CD14-positive monocyte (primary cell): ENCODE measurements around the gene TRIP6. TPM values are rescaled to one million over a fixed set of nuclear protein-coding genes. Genes with fewer than 3 reads are reported as not detected.
A peak's percentile ranks its signal among the peaks of the same experiment; 100 is the strongest.

Experiments used
- DNase-seq, 3 donors: peaks; one replicate each; pipeline ENCODE4 v3.0.0-alpha.2; 2011 to 2022
- H2AFZ ChIP-seq: 2 replicates; pipeline ENCODE4 v1.6.0; 2012; ENCODE audit warnings: mild to moderate bottlenecking, low read depth, low read length, inconsistent platforms; ENCODE audit not compliant: insufficient read depth, poor library complexity, severe bottlenecking
- H3K27ac ChIP-seq, 2 donors: 1 replicate in 1 of 2; 2 replicates in 1 of 2; pipeline ENCODE4 v1.5.1; 2012 to 2013; ENCODE audit warnings: low read length in 2 of 2, control low read depth in 1 of 2, inconsistent platforms in 1 of 2, low read depth in 1 of 2, mild to moderate bottlenecking in 1 of 2
- H3K27me3 ChIP-seq, 2 donors: one replicate each; pipeline versions ENCODE4 v1.6.0 to v1.6.1; 2011 to 2013; ENCODE audit warnings: low read length in 2 of 2; ENCODE audit not compliant: control insufficient read depth in 2 of 2, insufficient read depth in 2 of 2
- H3K36me3 ChIP-seq, 2 donors: replicated peaks in 1 of 2; 1 replicate in 1 of 2; 2 replicates in 1 of 2; pipeline versions ENCODE4 v1.5.1 to v1.6.1; 2012 to 2013; ENCODE audit warnings: low read length in 2 of 2, control low read depth in 1 of 2, inconsistent platforms in 1 of 2, mild to moderate bottlenecking in 1 of 2; ENCODE audit not compliant: insufficient read depth in 2 of 2, control insufficient read depth in 1 of 2
- H3K4me1 ChIP-seq, 2 donors: 1 replicate in 1 of 2; 2 replicates in 1 of 2; pipeline versions ENCODE4 v1.5.1 to v1.6.1; 2012 to 2013; ENCODE audit warnings: low read length in 2 of 2, control low read depth in 1 of 2, inconsistent platforms in 1 of 2, mild to moderate bottlenecking in 1 of 2, moderate library complexity in 1 of 2; ENCODE audit not compliant: insufficient read depth in 2 of 2, control insufficient read depth in 1 of 2
- H3K4me2 ChIP-seq: replicated peaks from 2 replicates; pipeline ENCODE3; 2012; ENCODE audit warnings: low read length, moderate library complexity, mild to moderate bottlenecking; ENCODE audit not compliant: poor library complexity, severe bottlenecking; ENCODE audit errors: extremely low read depth
- H3K4me3 ChIP-seq, 3 experiments: fragments of 200-600 bp in 1 of 3; sonication (generic) in 1 of 3; replicated peaks in 1 of 3; 1 replicate in 2 of 3; 2 replicates in 1 of 3; pipeline ENCODE4 v1.5.1; 2011 to 2013; ENCODE audit warnings: low read length in 3 of 3, mild to moderate bottlenecking in 3 of 3, control low read depth in 2 of 3, low read depth in 2 of 3, inconsistent platforms in 1 of 3, moderate library complexity in 1 of 3
- H3K79me2 ChIP-seq: 2 replicates; pipeline ENCODE4 v1.6.0; 2012; ENCODE audit warnings: mild to moderate bottlenecking, control low read depth, inconsistent platforms, low read length, moderate library complexity; ENCODE audit not compliant: insufficient read depth
- H3K9ac ChIP-seq: 2 replicates; pipeline ENCODE4 v1.6.0; 2017; ENCODE audit warnings: low read length, mild to moderate bottlenecking; ENCODE audit not compliant: insufficient read depth, poor library complexity, severe bottlenecking
- H3K9me3 ChIP-seq, 2 donors: replicated peaks in 1 of 2; 1 replicate in 1 of 2; 2 replicates in 1 of 2; pipeline versions ENCODE4 v1.5.1 to v1.6.1; 2012 to 2013; ENCODE audit warnings: low read length in 2 of 2, control low read depth in 1 of 2; ENCODE audit not compliant: control insufficient read depth in 1 of 2, insufficient read depth in 1 of 2
- H4K20me1 ChIP-seq: 2 replicates; pipeline ENCODE4 v1.6.0; 2012; ENCODE audit warnings: mild to moderate bottlenecking, low read length, control low read depth, moderate library complexity; ENCODE audit not compliant: insufficient read depth
- H3K27ac Mint-ChIP-seq, 7 donors: one replicate each; pipeline ENCODE4 v1.8.0; 2020; ENCODE audit warnings: mild to moderate bottlenecking in 7 of 7, mixed read lengths in 7 of 7, moderate library complexity in 6 of 7, inconsistent platforms in 2 of 7
- H3K27me3 Mint-ChIP-seq, 3 donors: one replicate each; pipeline ENCODE4 v1.8.0; 2021 to 2022; ENCODE audit warnings: low read depth in 3 of 3, mild to moderate bottlenecking in 3 of 3, mixed read lengths in 3 of 3, moderate library complexity in 3 of 3, inconsistent platforms in 1 of 3
- H3K36me3 Mint-ChIP-seq, 2 donors: one replicate each; pipeline ENCODE4 v1.8.0; 2020; ENCODE audit warnings: mixed read lengths in 2 of 2, inconsistent platforms in 1 of 2, mild to moderate bottlenecking in 1 of 2
- H3K4me1 Mint-ChIP-seq: one replicate; pipeline ENCODE4 v1.8.0; 2020; ENCODE audit warnings: mild to moderate bottlenecking, mixed read lengths
- H3K4me3 Mint-ChIP-seq, 2 donors: one replicate each; pipeline ENCODE4 v1.8.0; 2020; ENCODE audit warnings: mild to moderate bottlenecking in 2 of 2, mixed read lengths in 2 of 2, moderate library complexity in 1 of 2
- H3K9me3 Mint-ChIP-seq, 7 donors: one replicate each; pipeline ENCODE4 v1.8.0; 2020 to 2022; ENCODE audit warnings: mixed read lengths in 7 of 7, mild to moderate bottlenecking in 6 of 7, moderate library complexity in 6 of 7, inconsistent platforms in 2 of 7
- CTCF ChIP-seq: fragments of 200-600 bp; IDR thresholded peaks from one replicate; pipeline ENCODE4 v1.8.0; 2022; ENCODE audit warnings: antibody characterized with exemption, mild to moderate bottlenecking
- WGBS: methylation state at CpG from one replicate; pipeline ENCODE4 v1.1.5; 2013; ENCODE audit warnings: missing lambda C conversion rate; ENCODE audit not compliant: insufficient coverage; 5-methylcytosine and 5-hydroxymethylcytosine counted together
- intact Hi-C, 2 donors: fragments of 100-400 bp; cut with micrococcal nuclease; formaldehyde crosslinking; loops; one replicate each; pipeline versions ENCODE4 v1.15.0 to v1.15.1; 2023
- polyA plus RNA-seq, 3 donors: library from polyadenylated mRNA; depleted of rRNA in 1 of 3; unstranded in 2 of 3; stranded (reverse) in 1 of 3; fragments of 300-500 nt in 2 of 3; fragments of >200 nt in 1 of 3; fragmentation: Illumina TruSeq in 2 of 3; gene quantifications; 1 replicate in 2 of 3; 2 replicates in 1 of 3; pipeline ENCODE4 v1.2.3, GENCODE V29; 2012 to 2021

Gene TRIP6
- polyA plus RNA-seq, 3 donors = 1.9 to 5.9 (median 5.8) TPM

GRCh38 chr7:100893910-100894721, 26.9 kb downstream of the TRIP6 start:
- H3K36me3 ChIP-seq = no peaks in the 10 kb centered on the region
- no peak overlapping the region for H3K4me3 ChIP-seq
- no peak overlapping the region for H3K4me2 ChIP-seq
- H2AFZ ChIP-seq = no peak overlapping the region
- Mint-ChIP-seq H3K4me1 (peaks cover 25% of the 10 kb centered on the region), H3K9me3 (peaks cover 0 to 21% (median 15%) of the 10 kb centered on the region in 7 donors), H3K36me3 (peaks cover 9 to 15% of the 10 kb centered on the region in 2 donors), H3K27me3 (peaks cover 60 to 86% (median 74%) of the 10 kb centered on the region in 3 donors), H3K27ac (no peak overlapping the region), H3K4me3 (peak overlapping the region in 1 of 2 donors; percentile 70)
- no peak for TF ChIP-seq CTCF
- intact Hi-C loops = no loop called here
- WGBS = 51% methylated on average over 27 of the region's 40 CpGs
- peaks cover 2% of the 10 kb centered on the region for H3K79me2 ChIP-seq
- no peak overlapping the region for H3K27ac ChIP-seq
- peaks cover 31 to 40% of the 10 kb centered on the region in 2 donors for H3K4me1 ChIP-seq
- H3K9me3 ChIP-seq = peaks cover 0 to 13% of the 10 kb centered on the region in 2 donors
- no peak overlapping the region for H3K9ac ChIP-seq
- no peak for DNase-seq
- no peaks in the 10 kb centered on the region for H4K20me1 ChIP-seq
- H3K27me3 ChIP-seq = peaks cover 28 to 81% of the 10 kb centered on the region in 2 donors

- Histone ChIP-seq H3K9me3 (peaks cover 0 to 13% of the 10 kb centered on the region in 2 donors), H4K20me1 (no peaks in the 10 kb centered on the region), H3K27ac (no peak overlapping the region), H3K79me2 (no peaks in the 10 kb centered on the region), H3K4me2 (peak overlapping the region; percentile 55), H2AFZ (peak overlapping the region; percentile 36), H3K36me3 (no peaks in the 10 kb centered on the region), H3K27me3 (peaks cover 28 to 81% of the 10 kb centered on the region in 2 donors), H3K4me3 (peak overlapping the region in 1 of 3 experiments; percentile 49), H3K4me1 (peaks cover 27 to 33% of the 10 kb centered on the region in 2 donors), H3K9ac (no peak overlapping the region)
- under 1% methylated on average over 68 of the region's 83 CpGs for WGBS
- H3K4me1 Mint-ChIP-seq = peaks cover 24% of the 10 kb centered on the region
- H3K27ac Mint-ChIP-seq = peak overlapping the region in 1 of 7 donors; percentile 76
- peak overlapping the region; percentile 16 to 63 for H3K4me3 Mint-ChIP-seq
- intact Hi-C loops = no loop called here
- H3K27me3 Mint-ChIP-seq = peaks cover 68 to 93% (median 77%) of the 10 kb centered on the region in 3 donors
- peaks cover 0 to 21% (median 15%) of the 10 kb centered on the region in 7 donors for H3K9me3 Mint-ChIP-seq
- DNase-seq = peak in 1 of 3 donors; percentile 62
- TF ChIP-seq CTCF = peak; percentile 95
- peaks cover 9 to 15% of the 10 kb centered on the region in 2 donors for H3K36me3 Mint-ChIP-seq
These were observed 27.9 kb downstream of the TRIP6 start for GRCh38 chr7:100894860-100895700.
